Activated CD8-positive, alpha-beta memory T cell treated with anti-CD3 and anti-CD28 coated beads for 36 hours (primary cell): Measurements from ENCODE around the gene PSMB11. TPM values are rescaled to one million over a fixed set of nuclear protein-coding genes. Genes with fewer than 3 reads are reported as not detected.

Experiments used
- CTCF ChIA-PET: fragments of 350-600 bp; sonication (Branson Sonifier 250); formaldehyde crosslinking; loops from one replicate; lab custom pipeline; 2021; ENCODE audit warnings: antibody characterized with exemption; lab: Charles Lee
- POLR2A ChIA-PET: fragments of 350-600 bp; sonication (Branson Sonifier 250); formaldehyde crosslinking; loops from one replicate; lab custom pipeline; 2021; ENCODE audit warnings: antibody characterized with exemption; lab: Charles Lee
- total RNA-seq, 2 experiments: library from RNA; stranded (reverse); gene quantifications; one replicate each; pipeline ENCODE4 v1.2.3, GENCODE V29; 2021

The PSMB11 gene
- total RNA-seq, 2 experiments from 2014 or later: not detected

GRCh38 chr14:23051141-23052057, 9.4 kb downstream of the PSMB11 start:
- ChIA-PET POLR2A (no interaction called here), CTCF (interaction anchor here (1.4 to 12.8 kb wide), 3 partner anchors 44 to 66 kb away, joined by 3 to 221 read pairs (median 3); partner anchors contain the start of gene AJUBA)

- CTCF ChIA-PET: interaction anchor here (1.4 to 12.8 kb wide), 4 partner anchors 45 to 66 kb away, joined by 3 to 221 read pairs (median 16); partner anchors contain the start of gene AJUBA
- POLR2A ChIA-PET: no interaction called here
Observed at GRCh38 chr14:23052182-23052623, 10.2 kb downstream of the PSMB11 start.

DNA sequence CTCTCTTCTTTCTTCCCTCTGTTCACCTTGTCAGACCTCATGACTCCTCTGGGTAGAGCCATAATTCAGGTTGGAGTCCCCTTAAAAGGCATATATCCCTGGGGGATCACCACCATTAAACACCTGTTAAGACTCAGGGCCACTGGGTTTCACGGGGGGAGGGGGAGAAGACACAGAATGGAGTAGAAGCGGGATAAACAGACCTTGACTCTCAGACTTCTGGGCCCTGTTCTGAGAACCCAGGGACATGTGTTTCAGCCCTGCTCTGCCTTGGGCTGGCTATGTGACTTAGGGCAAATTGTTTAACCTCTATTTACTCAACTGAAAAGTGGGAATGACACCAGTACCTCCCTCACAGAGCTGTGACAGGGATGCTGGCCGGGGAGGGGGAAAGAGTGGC, 10.7 kb downstream of the PSMB11 start:
- POLR2A ChIA-PET: no interaction called here
- CTCF ChIA-PET: interaction anchor here (4.8 to 12.8 kb wide), 2 partner anchors 57 to 67 kb away, joined by 28 to 221 read pairs; partner anchors contain the start of gene AJUBA

DNA sequence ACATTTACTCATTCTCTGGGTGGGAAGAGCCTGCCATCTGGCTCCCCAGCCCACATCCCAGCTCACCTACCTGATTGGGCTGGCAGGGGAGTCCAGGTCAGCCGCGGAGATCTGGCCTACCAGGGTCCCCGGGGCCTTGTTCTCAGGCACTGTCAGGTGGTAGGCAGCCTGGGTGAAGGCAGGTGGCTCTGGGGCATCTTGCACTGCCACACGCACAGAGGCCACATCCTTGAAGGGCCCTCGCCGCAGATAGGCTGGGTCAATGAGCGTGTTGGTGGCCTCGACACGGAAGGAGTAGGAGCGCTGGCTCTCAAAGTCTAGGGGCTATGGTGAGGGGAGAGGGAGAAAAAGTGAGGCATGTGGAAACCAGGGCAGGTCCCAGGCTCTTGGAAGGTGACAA, 11.4 kb downstream of the PSMB11 start:
- POLR2A ChIA-PET: no interaction called here
- CTCF ChIA-PET: interaction anchor here (0.6 to 12.8 kb wide), 5 partner anchors 35 to 80 kb away, joined by 3 to 221 read pairs (median 6); partner anchors contain the start of gene AJUBA

- POLR2A ChIA-PET: interaction anchor here (0.6 to 0.7 kb wide), 2 partner anchors 47 to 61 kb away, joined by 3 to 6 read pairs; no protein-coding TSS in a partner anchor
- CTCF ChIA-PET: interaction anchor here (0.6 to 12.8 kb wide), 6 partner anchors 14 to 81 kb away, joined by 3 to 221 read pairs (median 17); partner anchors contain the start of gene AJUBA
Observed at GRCh38 chr14:23054000-23054811, 12.2 kb downstream of the PSMB11 start.

- CTCF ChIA-PET: interaction anchor here (0.6 to 12.8 kb wide), 9 partner anchors 13 to 231 kb away, joined by 3 to 221 read pairs (median 9); partner anchors contain the start of genes AJUBA and PSMB5
- POLR2A ChIA-PET: no interaction called here
Observed at GRCh38 chr14:23055147-23055550, 13.1 kb downstream of the PSMB11 start.

- CTCF ChIA-PET: interaction anchor here (0.6 to 12.8 kb wide), 10 partner anchors 12 to 231 kb away, joined by 3 to 221 read pairs (median 6); partner anchors contain the start of genes AJUBA and PSMB5
- POLR2A ChIA-PET: no interaction called here
Observed at GRCh38 chr14:23055621-23056144, 13.7 kb downstream of the PSMB11 start.

DNA sequence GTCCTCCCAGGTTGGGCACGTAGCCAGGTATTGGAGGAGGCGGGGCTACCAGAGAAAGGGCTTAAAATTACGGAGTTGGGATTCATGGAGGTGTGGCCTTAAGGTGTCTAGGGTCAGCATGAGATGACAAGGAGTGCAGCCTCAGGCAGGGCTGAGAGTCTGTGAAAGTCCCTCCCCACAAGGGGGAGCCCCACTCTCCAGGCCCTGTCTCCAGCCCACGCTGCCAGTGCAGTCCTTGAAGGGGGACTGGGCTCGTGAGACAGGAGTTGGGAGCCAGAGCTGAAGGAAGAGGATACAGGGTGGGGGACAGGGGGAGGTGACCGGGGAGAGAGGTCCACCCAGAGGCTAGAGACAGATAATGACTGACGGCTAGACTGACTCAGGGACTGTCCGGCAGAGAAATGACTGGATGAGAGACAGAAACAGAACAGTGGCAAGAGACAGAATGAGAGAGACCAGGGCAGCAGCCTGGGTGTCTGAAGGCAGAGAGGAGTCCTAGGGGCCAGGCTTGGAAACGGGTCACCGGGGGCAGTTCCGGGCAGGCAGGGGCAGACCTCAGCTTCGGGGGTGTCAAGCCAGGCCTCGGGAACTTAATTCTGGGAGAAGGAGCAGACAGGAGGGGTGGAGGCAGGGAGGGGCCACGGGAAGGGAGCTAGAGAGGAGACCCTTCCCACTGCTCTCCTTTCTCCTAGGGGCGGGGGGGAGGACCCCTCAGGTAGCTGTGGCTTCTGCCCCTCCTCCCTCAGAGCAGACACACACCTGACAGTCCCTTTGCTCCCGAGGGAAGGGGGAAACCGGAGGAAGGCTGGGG, 14.3 kb downstream of the PSMB11 start:
- CTCF ChIA-PET: interaction anchor here (0.6 to 12.8 kb wide), 13 partner anchors 12 to 226 kb away, joined by 3 to 221 read pairs (median 7); partner anchors contain the start of genes ACIN1, AJUBA, C14orf119 and HAUS4
- POLR2A ChIA-PET: interaction anchor here (0.6 kb wide), 1 partner anchor 217 kb away, joined by 7 read pairs; no protein-coding TSS in a partner anchor

- POLR2A ChIA-PET: interaction anchor here (0.6 to 1.6 kb wide), 7 partner anchors 11 to 218 kb away, joined by 3 to 8 read pairs (median 4); no protein-coding TSS in a partner anchor
- CTCF ChIA-PET: interaction anchor here (0.6 to 12.8 kb wide), 36 partner anchors 11 to 234 kb away, joined by 3 to 221 read pairs (median 6); partner anchors contain the start of genes ACIN1, AJUBA, C14orf119 and PRMT5
Observed at GRCh38 chr14:23056956-23057756, 15.1 kb downstream of the PSMB11 start, which contains the start of gene CDH24. TSS of gene CDH24 (minus strand) at chr14:23057520. CDS start at chr14:23055733, 1,787 bp downstream.

- CTCF ChIA-PET: interaction anchor here (0.6 to 12.8 kb wide), 32 partner anchors 10 to 235 kb away, joined by 3 to 221 read pairs (median 6); partner anchors contain the start of genes ACIN1, AJUBA, C14orf119 and PRMT5
- POLR2A ChIA-PET: interaction anchor here (0.7 to 1.6 kb wide), 7 partner anchors 10 to 86 kb away, joined by 3 to 8 read pairs (median 4); no protein-coding TSS in a partner anchor
Observed at GRCh38 chr14:23057757-23058653, 16.0 kb downstream of the PSMB11 start.

DNA sequence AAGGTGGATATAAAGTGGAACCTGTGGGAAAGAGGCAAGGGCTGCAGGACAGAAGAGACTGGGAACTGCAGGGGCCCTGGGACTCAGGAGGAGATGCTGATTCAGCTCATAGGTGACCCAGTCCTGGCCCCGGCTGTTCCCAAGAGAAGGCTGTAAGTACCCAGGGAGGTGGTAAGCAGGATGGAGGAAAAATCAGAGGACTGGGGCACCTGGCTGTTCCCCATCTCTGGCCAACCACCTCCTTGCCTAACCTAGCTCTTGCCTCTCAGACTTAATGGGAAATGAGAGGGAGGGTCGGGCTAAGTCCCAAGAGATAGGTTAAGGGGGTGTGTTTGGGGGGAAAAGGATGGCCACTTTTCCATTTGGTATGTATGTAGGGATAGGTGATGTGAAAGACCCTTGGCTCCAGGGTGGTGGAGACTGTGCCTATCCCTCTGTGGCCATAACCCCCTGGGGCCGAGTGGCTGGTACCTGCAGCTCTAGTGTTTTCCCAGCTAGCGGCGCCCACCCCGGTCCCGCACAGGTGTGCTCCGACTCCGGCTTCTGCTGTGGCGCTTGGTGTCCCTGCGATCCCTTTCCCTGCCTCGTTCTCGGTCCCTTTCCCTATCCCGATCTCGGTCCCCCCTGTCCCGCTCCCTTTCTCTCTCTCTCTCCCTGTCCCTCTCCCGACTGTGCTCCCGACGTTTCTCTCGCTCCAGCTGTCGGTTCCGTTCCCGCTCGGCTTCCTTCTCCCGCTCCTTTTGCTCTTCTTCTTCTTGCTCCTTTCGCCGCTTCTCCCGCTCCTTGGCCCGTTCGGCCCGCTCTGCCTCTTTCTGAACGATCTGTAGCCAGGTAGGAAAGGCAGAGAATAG, 16.9 kb downstream of the PSMB11 start:
- POLR2A ChIA-PET: interaction anchor here (0.9 to 1.6 kb wide), 9 partner anchors 9 to 73 kb away, joined by 3 to 8 read pairs (median 4); partner anchors contain the start of genes ACIN1 and C14orf119

GRCh38 chr14:23060536-23061260, 18.7 kb downstream of the PSMB11 start:
- POLR2A ChIA-PET: interaction anchor here (0.6 to 1.5 kb wide), 3 partner anchors 9 to 121 kb away, joined by 3 to 8 read pairs (median 4); no protein-coding TSS in a partner anchor
- CTCF ChIA-PET: interaction anchor here (0.8 to 12.8 kb wide), 10 partner anchors 7 to 87 kb away, joined by 3 to 221 read pairs (median 4); partner anchors contain the start of gene AJUBA

More for the DNA sequence above, 16.9 kb downstream of the PSMB11 start:
- CTCF ChIA-PET: interaction anchor here (0.7 to 12.8 kb wide), 26 partner anchors 9 to 236 kb away, joined by 3 to 221 read pairs (median 6); partner anchors contain the start of genes AJUBA, PRMT5 and PSMB5

DNA sequence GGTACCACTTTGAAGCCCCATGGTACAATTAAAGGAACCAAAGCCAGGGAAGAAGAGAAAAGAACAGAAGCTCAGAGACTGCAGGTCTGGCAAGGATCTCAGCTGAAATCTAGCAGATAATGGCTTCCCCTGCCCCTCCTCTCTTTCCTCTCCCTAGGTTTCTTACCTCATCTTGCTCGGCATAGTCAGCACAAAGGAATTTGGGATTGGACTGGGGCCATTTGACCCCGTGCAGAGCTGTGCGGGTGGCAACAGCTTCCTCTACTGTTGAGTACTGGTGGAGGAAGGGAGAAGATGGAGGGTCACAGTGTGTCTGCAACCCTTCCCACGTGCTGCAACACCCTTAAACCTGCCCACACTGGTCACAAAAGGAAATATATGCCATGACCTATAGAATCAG, 20.0 kb downstream of the PSMB11 start:
- ChIA-PET POLR2A (interaction anchor here (0.6 to 1.1 kb wide), 2 partner anchors 32 to 55 kb away, joined by 3 read pairs; no protein-coding TSS in a partner anchor), CTCF (interaction anchor here (0.6 to 12.8 kb wide), 7 partner anchors 21 to 505 kb away, joined by 3 to 221 read pairs (median 3); partner anchors contain the start of gene AJUBA)
